A549 (cell line): ENCODE data around the gene SMCO4. TPM values are rescaled to one million over a fixed set of nuclear protein-coding genes. Genes with fewer than 3 reads are reported as not detected.

Experiments
- ATOH8 ChIP-seq: fragments of 250-450 bp; sonication (Bioruptor Pico); IDR thresholded peaks from 2 replicates; pipeline ENCODE4 v1.5.0; 2020; ENCODE audit warnings: low read depth, mild to moderate bottlenecking, moderate library complexity
- BHLHE40 ChIP-seq: IDR thresholded peaks from 2 replicates; pipeline ENCODE4 v1.6.1; 2012; ENCODE audit warnings: low read depth, low read length, inconsistent platforms
- CBX8 ChIP-seq: fragments of 200-600 bp; sonication (generic); IDR thresholded peaks from 2 replicates; pipeline ENCODE4 v1.6.1; 2016
- CHD2 ChIP-seq: fragments of 150-350 bp; IDR thresholded peaks from 2 replicates; pipeline ENCODE4 v1.6.1; 2014; ENCODE audit warnings: low read length; ENCODE audit not compliant: partially characterized antibody
- CHD4 ChIP-seq: fragments of 200-600 bp; sonication (generic); IDR thresholded peaks from 2 replicates; pipeline ENCODE4 v1.6.1; 2016; ENCODE audit warnings: antibody characterized with exemption, mild to moderate bottlenecking, borderline replicate concordance
- EHF ChIP-seq: fragments of 250-450 bp; sonication (Bioruptor Pico); IDR thresholded peaks from 2 replicates; pipeline ENCODE4 v1.5.0; 2020; ENCODE audit warnings: mild to moderate bottlenecking
- ESRRA ChIP-seq: fragments of 150-350 bp; IDR thresholded peaks from 2 replicates; pipeline ENCODE4 v1.6.1; 2014; ENCODE audit warnings: mild to moderate bottlenecking, low read length, borderline replicate concordance
- HDAC2 ChIP-seq: fragments of 200-600 bp; sonication (generic); IDR thresholded peaks from 2 replicates; pipeline ENCODE4 v1.6.1; 2016
- HMGXB4 ChIP-seq: fragments of 250-450 bp; sonication (Bioruptor Pico); IDR thresholded peaks from 2 replicates; pipeline ENCODE4 v1.5.0; 2021; ENCODE audit warnings: mild to moderate bottlenecking, moderate library complexity, borderline replicate concordance
- HOXA7 ChIP-seq: fragments of 250-450 bp; sonication (Bioruptor Pico); IDR thresholded peaks from 2 replicates; pipeline ENCODE4 v1.5.0; 2020; ENCODE audit warnings: mild to moderate bottlenecking, moderate library complexity
- HOXB13 ChIP-seq: fragments of 250-450 bp; sonication (Bioruptor Pico); IDR thresholded peaks from 2 replicates; pipeline ENCODE4 v1.5.0; 2020; ENCODE audit warnings: low read depth, mild to moderate bottlenecking, moderate library complexity
- JUNB ChIP-seq: fragments of >200 bp; sonication (Bioruptor Twin); formaldehyde crosslinking; IDR thresholded peaks from 2 replicates; pipeline ENCODE4 v1.6.1; 2016
- KDM1A ChIP-seq: fragments of 200-600 bp; sonication (generic); IDR thresholded peaks from 2 replicates; pipeline ENCODE4 v1.6.1; 2016; ENCODE audit warnings: low read depth, mild to moderate bottlenecking
- MAFK ChIP-seq: fragments of 450-650 bp; IDR thresholded peaks from 2 replicates; pipeline ENCODE4 v1.6.1; 2014; ENCODE audit not compliant: partially characterized antibody
- MAX ChIP-seq: IDR thresholded peaks from 2 replicates; pipeline ENCODE4 v1.6.1; 2012
- MYC ChIP-seq: IDR thresholded peaks from 2 replicates; pipeline ENCODE4 v1.6.1; 2012; ENCODE audit warnings: mild to moderate bottlenecking, inconsistent platforms, low read length, improper control_type of control experiment, borderline replicate concordance
- PHF8 ChIP-seq: fragments of 200-600 bp; sonication (generic); IDR thresholded peaks from 2 replicates; pipeline ENCODE4 v1.6.1; 2016; ENCODE audit warnings: low read depth, mild to moderate bottlenecking, antibody characterized with exemption, moderate library complexity, borderline replicate concordance
- POLR2AphosphoS2 ChIP-seq: conservative IDR thresholded peaks from 2 replicates; pipeline ENCODE4 v1.6.1; 2012; ENCODE audit warnings: low read length, improper control_type of control experiment, inconsistent platforms
- RAD21 ChIP-seq, 2 experiments: fragments of >200 bp in 1 of 2; sonication (Bioruptor Twin) in 1 of 2; formaldehyde crosslinking in 1 of 2; IDR thresholded peaks in 1 of 2; conservative IDR thresholded peaks in 1 of 2; 2 replicates in 1 of 2; 3 replicates in 1 of 2; pipeline ENCODE4 v1.6.1; 2012 to 2018; ENCODE audit warnings: inconsistent platforms in 1 of 2
- REST ChIP-seq: fragments of 200-600 bp; sonication (generic); IDR thresholded peaks from 2 replicates; pipeline ENCODE4 v1.6.1; 2016; ENCODE audit warnings: antibody characterized with exemption, mild to moderate bottlenecking, moderate library complexity
- RFX5 ChIP-seq: fragments of 450-650 bp; IDR thresholded peaks from 2 replicates; pipeline ENCODE4 v1.7.1; 2014; ENCODE audit warnings: antibody characterized with exemption, mild to moderate bottlenecking, moderate library complexity
- SMC3 ChIP-seq: fragments of >200 bp; sonication (Bioruptor Twin); formaldehyde crosslinking; IDR thresholded peaks from 3 replicates; pipeline ENCODE4 v1.6.1; 2018; ENCODE audit warnings: inconsistent platforms
- SREBF2 ChIP-seq: fragments of 450-650 bp; IDR thresholded peaks from 2 replicates; pipeline ENCODE4 v1.6.1; 2014; ENCODE audit warnings: mild to moderate bottlenecking, moderate library complexity
- ZFP36 ChIP-seq: fragments of 450-650 bp; IDR thresholded peaks from 2 replicates; pipeline ENCODE4 v1.6.1; 2014; ENCODE audit warnings: borderline replicate concordance; ENCODE audit not compliant: partially characterized antibody
- ZNF302 ChIP-seq: fragments of 250-450 bp; sonication (Bioruptor Pico); IDR thresholded peaks from 2 replicates; pipeline ENCODE4 v1.9.0; 2021; ENCODE audit warnings: inconsistent platforms, mild to moderate bottlenecking, moderate library complexity
- polyA plus RNA-seq, 4 experiments: library from polyadenylated mRNA; depleted of rRNA in 3 of 4; stranded (reverse); fragments of >200 nt; fragmentation: RNase III in 1 of 4; extraction: RNeasy Plus Mini Kit Qiagen cat#74134 plus additional on column Dnase treatment in 1 of 4; gene quantifications; 2 replicates in 3 of 4; 3 replicates in 1 of 4; pipeline ENCODE4 v1.2.3, GENCODE V29; 2011 to 2017
- TF ChIP-seq, protein P1 (sequence below): fragments of >200 bp; sonication (Bioruptor Twin); formaldehyde crosslinking; IDR thresholded peaks from 2 replicates; pipeline ENCODE4 v1.6.1; 2016
- TF ChIP-seq, protein P2 (sequence below): fragments of 450-650 bp; IDR thresholded peaks from 2 replicates; pipeline ENCODE4 v1.6.1; 2014; ENCODE audit warnings: antibody characterized with exemption
- TF ChIP-seq, protein P3 (sequence below): fragments of >200 bp; sonication (Bioruptor Twin); formaldehyde crosslinking; IDR thresholded peaks from 3 replicates; pipeline ENCODE4 v1.5.1; 2016

SMCO4 gene
- polyA plus RNA-seq, 2 of the 4 experiments (the other 2 are of a cell fraction) = 11.9 to 14.8 TPM

GRCh38 chr11:93570759-93571413 lies 27.7 kb upstream of the SMCO4 start (continued):
- TF ChIP-seq REST = no peak
- TF ChIP-seq MAX = peak; percentile 72
- no peak for TF ChIP-seq BHLHE40
- no peak for TF ChIP-seq RFX5
- TF ChIP-seq HMGXB4 (CRISPR knock-in tag) = no peak
- no peak for TF ChIP-seq ESRRA
- TF ChIP-seq ZFP36 = no peak
- TF ChIP-seq, protein P1, sequence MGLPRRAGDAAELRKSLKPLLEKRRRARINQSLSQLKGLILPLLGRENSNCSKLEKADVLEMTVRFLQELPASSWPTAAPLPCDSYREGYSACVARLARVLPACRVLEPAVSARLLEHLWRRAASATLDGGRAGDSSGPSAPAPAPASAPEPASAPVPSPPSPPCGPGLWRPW = no peak
- TF ChIP-seq CBX8 = no peak
- no peak for TF ChIP-seq MYC
- TF ChIP-seq SMC3 = no peak
- TF ChIP-seq, protein P2, sequence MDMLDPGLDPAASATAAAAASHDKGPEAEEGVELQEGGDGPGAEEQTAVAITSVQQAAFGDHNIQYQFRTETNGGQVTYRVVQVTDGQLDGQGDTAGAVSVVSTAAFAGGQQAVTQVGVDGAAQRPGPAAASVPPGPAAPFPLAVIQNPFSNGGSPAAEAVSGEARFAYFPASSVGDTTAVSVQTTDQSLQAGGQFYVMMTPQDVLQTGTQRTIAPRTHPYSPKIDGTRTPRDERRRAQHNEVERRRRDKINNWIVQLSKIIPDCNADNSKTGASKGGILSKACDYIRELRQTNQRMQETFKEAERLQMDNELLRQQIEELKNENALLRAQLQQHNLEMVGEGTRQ = no peak
- TF ChIP-seq CHD4 = no peak
- no peak for TF ChIP-seq HDAC2
- TF ChIP-seq PHF8 = no peak
- TF ChIP-seq, protein P3, sequence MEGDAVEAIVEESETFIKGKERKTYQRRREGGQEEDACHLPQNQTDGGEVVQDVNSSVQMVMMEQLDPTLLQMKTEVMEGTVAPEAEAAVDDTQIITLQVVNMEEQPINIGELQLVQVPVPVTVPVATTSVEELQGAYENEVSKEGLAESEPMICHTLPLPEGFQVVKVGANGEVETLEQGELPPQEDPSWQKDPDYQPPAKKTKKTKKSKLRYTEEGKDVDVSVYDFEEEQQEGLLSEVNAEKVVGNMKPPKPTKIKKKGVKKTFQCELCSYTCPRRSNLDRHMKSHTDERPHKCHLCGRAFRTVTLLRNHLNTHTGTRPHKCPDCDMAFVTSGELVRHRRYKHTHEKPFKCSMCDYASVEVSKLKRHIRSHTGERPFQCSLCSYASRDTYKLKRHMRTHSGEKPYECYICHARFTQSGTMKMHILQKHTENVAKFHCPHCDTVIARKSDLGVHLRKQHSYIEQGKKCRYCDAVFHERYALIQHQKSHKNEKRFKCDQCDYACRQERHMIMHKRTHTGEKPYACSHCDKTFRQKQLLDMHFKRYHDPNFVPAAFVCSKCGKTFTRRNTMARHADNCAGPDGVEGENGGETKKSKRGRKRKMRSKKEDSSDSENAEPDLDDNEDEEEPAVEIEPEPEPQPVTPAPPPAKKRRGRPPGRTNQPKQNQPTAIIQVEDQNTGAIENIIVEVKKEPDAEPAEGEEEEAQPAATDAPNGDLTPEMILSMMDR = no peak
- TF ChIP-seq EHF (CRISPR knock-in tag) = no peak
- TF ChIP-seq KDM1A = no peak
- TF ChIP-seq HOXB13 (CRISPR knock-in tag) = no peak
- TF ChIP-seq CHD2 = no peak
- TF ChIP-seq POLR2AphosphoS2 = no peak
- TF ChIP-seq SREBF2 = no peak
- TF ChIP-seq ZNF302 (CRISPR knock-in tag) = no peak
- TF ChIP-seq ATOH8 (CRISPR knock-in tag) = no peak
- TF ChIP-seq MAFK = peak; percentile 31
- no peak for TF ChIP-seq HOXA7 (CRISPR knock-in tag)
- 0 out of 5 replicates have a peak, but pooled peaks of 1 of the 2 experiments have one; percentile 23 for TF ChIP-seq RAD21 (conservative IDR thresholded peaks at IDR 0.05 in 1 of 2, IDR thresholded peaks at IDR 0.05 in 1 of 2)
- peak; percentile 59 for TF ChIP-seq JUNB
